Measurements from ENCODE around the gene OR6B2. TPM values are rescaled to one million over a fixed set of nuclear protein-coding genes. Genes with fewer than 3 reads are reported as not detected.

The OR6B2 gene
- total RNA-seq, 6 experiments from 2014 or later: not detected

- H3K27me3 Mint-ChIP-seq (ENCODE audit: insufficient read depth): peaks cover 48% of the 10 kb centered on the region
- H3K4me3 Mint-ChIP-seq: no peak overlapping the region
- no peaks in the 10 kb centered on the region for H3K36me3 Mint-ChIP-seq (ENCODE audit: low read depth)
- DNase-seq: no peak
- H3K4me1 Mint-ChIP-seq (ENCODE audit: low read depth): no peaks in the 10 kb centered on the region
- TF ChIP-seq, protein P1, sequence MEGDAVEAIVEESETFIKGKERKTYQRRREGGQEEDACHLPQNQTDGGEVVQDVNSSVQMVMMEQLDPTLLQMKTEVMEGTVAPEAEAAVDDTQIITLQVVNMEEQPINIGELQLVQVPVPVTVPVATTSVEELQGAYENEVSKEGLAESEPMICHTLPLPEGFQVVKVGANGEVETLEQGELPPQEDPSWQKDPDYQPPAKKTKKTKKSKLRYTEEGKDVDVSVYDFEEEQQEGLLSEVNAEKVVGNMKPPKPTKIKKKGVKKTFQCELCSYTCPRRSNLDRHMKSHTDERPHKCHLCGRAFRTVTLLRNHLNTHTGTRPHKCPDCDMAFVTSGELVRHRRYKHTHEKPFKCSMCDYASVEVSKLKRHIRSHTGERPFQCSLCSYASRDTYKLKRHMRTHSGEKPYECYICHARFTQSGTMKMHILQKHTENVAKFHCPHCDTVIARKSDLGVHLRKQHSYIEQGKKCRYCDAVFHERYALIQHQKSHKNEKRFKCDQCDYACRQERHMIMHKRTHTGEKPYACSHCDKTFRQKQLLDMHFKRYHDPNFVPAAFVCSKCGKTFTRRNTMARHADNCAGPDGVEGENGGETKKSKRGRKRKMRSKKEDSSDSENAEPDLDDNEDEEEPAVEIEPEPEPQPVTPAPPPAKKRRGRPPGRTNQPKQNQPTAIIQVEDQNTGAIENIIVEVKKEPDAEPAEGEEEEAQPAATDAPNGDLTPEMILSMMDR (IDR thresholded peaks at IDR 0.05): no peak
- H3K9me3 Mint-ChIP-seq: no peaks in the 10 kb centered on the region
- H3K27ac Mint-ChIP-seq: no peak overlapping the region
Measured at GRCh38 chr2:240055177-240055917, 25.1 kb upstream of the OR6B2 start.

DNA sequence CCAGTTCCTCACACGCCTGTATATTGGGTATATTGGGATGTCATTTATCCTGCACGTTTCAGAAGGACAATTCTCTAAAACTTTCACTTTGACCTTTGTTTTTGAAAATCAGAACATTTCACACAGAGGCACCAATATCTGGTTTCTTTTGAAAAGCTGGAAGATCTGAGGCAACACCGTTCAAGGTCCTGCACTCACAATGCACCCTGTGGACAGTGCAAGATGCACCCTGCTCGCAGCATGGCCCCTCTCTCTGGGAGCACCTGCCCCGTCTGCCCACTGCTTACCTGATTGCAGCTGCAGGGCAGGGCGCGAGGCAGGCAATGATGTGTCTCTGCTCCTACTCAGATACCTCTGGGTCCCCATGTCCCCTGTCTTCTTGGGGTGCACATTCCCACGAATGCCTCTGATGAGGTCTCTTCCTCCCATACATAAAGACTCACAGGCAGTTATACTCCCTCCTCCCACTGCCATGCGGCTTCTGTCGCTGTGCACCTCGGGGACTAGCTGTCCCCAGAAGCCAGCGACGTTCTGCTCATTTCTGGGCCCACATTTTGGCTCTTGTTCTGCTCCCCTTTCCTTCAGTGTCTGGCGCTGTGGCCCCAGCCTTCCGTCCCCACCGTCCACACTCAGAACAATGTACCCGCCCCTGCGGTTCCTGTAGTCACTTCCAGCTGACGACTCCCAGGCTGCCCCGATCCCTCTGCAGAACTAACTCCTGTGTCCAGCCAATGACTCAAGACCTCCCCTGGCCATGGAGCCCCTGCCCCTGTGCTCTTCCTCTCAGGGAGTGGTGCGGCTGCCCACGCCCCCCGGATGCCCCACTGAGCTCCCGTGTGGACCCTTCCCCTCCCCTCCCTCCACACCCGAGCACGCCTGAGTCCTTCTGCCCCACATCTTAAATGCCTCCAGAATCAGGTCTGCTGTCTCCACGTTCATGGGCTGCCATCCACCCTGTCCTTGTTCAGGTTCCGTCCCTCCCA, 23.2 kb upstream of the OR6B2 start, which contains the start of gene OR6B3:
TSS of gene OR6B3 (minus strand) at position 349 of the 983 bp plus-strand sequence.
- no peak for DNase-seq
- TF ChIP-seq, protein P1 (IDR thresholded peaks at IDR 0.05): no peak
- Mint-ChIP-seq H3K9me3 (no peaks in the 10 kb centered on the region), H3K4me1 (ENCODE audit: low read depth) (no peaks in the 10 kb centered on the region), H3K27ac (no peak within 1 kb of the TSS), H3K36me3 (ENCODE audit: low read depth) (no peaks in the 10 kb centered on the region), H3K27me3 (ENCODE audit: insufficient read depth) (peaks cover 59% of the 10 kb centered on the region), H3K4me3 (no peak within 1 kb of the TSS)

- no peaks in the 10 kb centered on the region for H3K9me3 Mint-ChIP-seq
- no peak overlapping the region for H3K27ac Mint-ChIP-seq
- peaks cover 54% of the 10 kb centered on the region for H3K27me3 Mint-ChIP-seq (ENCODE audit: insufficient read depth)
- TF ChIP-seq, protein P1 (IDR thresholded peaks at IDR 0.05): no peak
- H3K36me3 Mint-ChIP-seq (ENCODE audit: low read depth): no peaks in the 10 kb centered on the region
- no peak for DNase-seq
- H3K4me1 Mint-ChIP-seq (ENCODE audit: low read depth): no peaks in the 10 kb centered on the region
- H3K4me3 Mint-ChIP-seq: no peak overlapping the region
Measured at GRCh38 chr2:240052524-240052923, 22.3 kb upstream of the OR6B2 start.

GRCh38 chr2:240051697-240052096, 21.5 kb upstream of the OR6B2 start:
- no peak overlapping the region for H3K4me3 Mint-ChIP-seq

DNA sequence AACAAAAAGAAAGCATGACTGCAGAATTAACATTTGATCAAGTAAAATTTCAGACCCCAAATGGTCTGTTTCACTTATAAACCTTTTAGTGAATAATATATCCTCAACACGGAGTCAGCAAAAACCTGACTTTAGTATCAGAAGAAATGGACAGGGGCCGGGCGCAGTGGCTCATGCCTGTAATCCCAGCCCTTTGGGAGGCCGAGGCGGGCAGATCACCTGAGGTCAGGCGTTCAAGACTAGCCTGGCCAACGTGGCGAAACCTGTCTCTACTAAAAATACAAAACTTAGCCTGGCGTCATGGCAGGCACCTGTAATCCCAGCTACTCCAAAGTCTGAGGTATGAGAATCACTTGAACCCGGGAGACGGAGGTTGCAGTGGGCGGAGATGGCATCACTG, 20.0 kb upstream of the OR6B2 start:
- H3K4me1 Mint-ChIP-seq (ENCODE audit: low read depth): no peaks in the 10 kb centered on the region
- no peak overlapping the region for H3K27ac Mint-ChIP-seq
- peaks cover 52% of the 10 kb centered on the region for H3K27me3 Mint-ChIP-seq (ENCODE audit: insufficient read depth)

More at GRCh38 chr2:240051697-240052096, 21.5 kb upstream of the OR6B2 start:
- Mint-ChIP-seq H3K4me1 (ENCODE audit: low read depth) (no peaks in the 10 kb centered on the region), H3K27me3 (ENCODE audit: insufficient read depth) (peaks cover 51% of the 10 kb centered on the region), H3K27ac (no peak overlapping the region), H3K36me3 (ENCODE audit: low read depth) (no peaks in the 10 kb centered on the region), H3K9me3 (no peaks in the 10 kb centered on the region)
- DNase-seq: no peak
- TF ChIP-seq, protein P1 (IDR thresholded peaks at IDR 0.05): no peak

More for the DNA sequence above, 20.0 kb upstream of the OR6B2 start:
- no peak overlapping the region for H3K4me3 Mint-ChIP-seq
- no peaks in the 10 kb centered on the region for H3K36me3 Mint-ChIP-seq (ENCODE audit: low read depth)
- no peaks in the 10 kb centered on the region for H3K9me3 Mint-ChIP-seq
- TF ChIP-seq, protein P1 (IDR thresholded peaks at IDR 0.05): no peak
- no peak for DNase-seq
